Endothelial cell of umbilical vein (primary cell): ENCODE data around the gene ZCCHC14. TPM values are rescaled to one million over a fixed set of nuclear protein-coding genes. Genes with fewer than 3 reads are reported as not detected.

Source experiments
- BruUV-seq: library from RNA; stranded (reverse); fragments of 400-500 nt; replicated peaks from 2 replicates; lab custom pipeline; 2021; lab: Mats Ljungman, UMichigan
- CTCF ChIA-PET: fragments of 300-600, 350-600 bp; sonication (Branson Sonifier 250); formaldehyde crosslinking; loops from one replicate; lab custom pipeline; 2021; ENCODE audit warnings: antibody characterized with exemption, inconsistent platforms; lab: Charles Lee
- POLR2A ChIA-PET: fragments of 300-600, 350-600 bp; sonication (Branson Sonifier 250); formaldehyde crosslinking; loops from one replicate; lab custom pipeline; 2021; ENCODE audit warnings: antibody characterized with exemption, inconsistent platforms; lab: Charles Lee
- DNase-seq: peaks from one replicate; pipeline ENCODE4 v3.0.0-alpha.2; 2011; ENCODE audit warnings: low read depth, low spot score
- FAIRE-seq: peaks from 2 replicates; lab custom pipeline; 2011; peaks lifted over from hg19 to GRCh38; lab: Jason Lieb, UNC
- H2AFZ ChIP-seq: 2 replicates; pipeline ENCODE4 v1.6.0; 2012; ENCODE audit warnings: low read depth, low read length, control low read depth, inconsistent platforms
- H3K27ac ChIP-seq: 2 replicates; pipeline ENCODE4 v1.5.1; 2011; ENCODE audit warnings: low read depth, mild to moderate bottlenecking, control low read depth, low read length, moderate library complexity; ENCODE audit not compliant: insufficient read depth
- H3K27me3 ChIP-seq, 2 experiments: 2 replicates each; pipeline versions ENCODE4 v1.6.0 to v1.6.1; 2011; ENCODE audit warnings: low read length in 2 of 2, mixed read lengths in 1 of 2; ENCODE audit not compliant: control insufficient read depth in 2 of 2, insufficient read depth in 2 of 2
- H3K36me3 ChIP-seq, 2 experiments: 2 replicates in 1 of 2; 3 replicates in 1 of 2; pipeline ENCODE4 v1.5.1; 2011; ENCODE audit warnings: low read length in 2 of 2, mild to moderate bottlenecking in 1 of 2, moderate library complexity in 1 of 2; ENCODE audit not compliant: control insufficient read depth in 2 of 2, insufficient read depth in 2 of 2; ENCODE audit errors: extremely low read depth in 1 of 2
- H3K4me1 ChIP-seq: 3 replicates; pipeline ENCODE4 v1.5.1; 2011; ENCODE audit warnings: mild to moderate bottlenecking, low read length; ENCODE audit not compliant: control insufficient read depth, insufficient read depth; ENCODE audit errors: extremely low read depth
- H3K4me2 ChIP-seq: 2 replicates; pipeline ENCODE4 v1.6.1; 2011; ENCODE audit warnings: low read length, control low read depth, mixed read lengths; ENCODE audit not compliant: insufficient read depth
- H3K4me3 ChIP-seq, 3 experiments: fragments of 200-600 bp in 1 of 3; sonication (generic), shearing (Covaris generic) in 1 of 3; replicated peaks in 1 of 3; 2 replicates each; pipeline ENCODE4 v1.5.1; 2011 to 2016; ENCODE audit warnings: control low read depth in 3 of 3, low read length in 3 of 3, mild to moderate bottlenecking in 2 of 3, inconsistent platforms in 1 of 3, low read depth in 1 of 3, moderate library complexity in 1 of 3; ENCODE audit not compliant: insufficient read depth in 1 of 3
- H3K79me2 ChIP-seq: 2 replicates; pipeline ENCODE4 v1.6.0; 2012; ENCODE audit warnings: low read length, inconsistent platforms; ENCODE audit not compliant: control insufficient read depth, insufficient read depth
- H3K9ac ChIP-seq: replicated peaks from 2 replicates; pipeline ENCODE3; 2011; ENCODE audit warnings: low read length, control low read depth; ENCODE audit not compliant: insufficient read depth; ENCODE audit errors: extremely low read depth
- H3K9me1 ChIP-seq: replicated peaks from 3 replicates; pipeline ENCODE4 v1.6.0; 2011; ENCODE audit warnings: mild to moderate bottlenecking, low read length; ENCODE audit not compliant: control insufficient read depth, insufficient read depth; ENCODE audit errors: extremely low read depth
- H3K9me3 ChIP-seq: replicated peaks from 2 replicates; pipeline ENCODE4 v1.5.1; 2012; ENCODE audit warnings: low read length, inconsistent platforms; ENCODE audit not compliant: control insufficient read depth, insufficient read depth
- H4K20me1 ChIP-seq: replicated peaks from 2 replicates; pipeline ENCODE3; 2011; ENCODE audit warnings: mild to moderate bottlenecking, low read length; ENCODE audit not compliant: control insufficient read depth, insufficient read depth; ENCODE audit errors: extremely low read depth
- EZH2 ChIP-seq: IDR thresholded peaks from 2 replicates; pipeline ENCODE4 v1.6.1; 2012; ENCODE audit warnings: borderline replicate concordance, low read depth, mild to moderate bottlenecking, moderate library complexity, low read length, inconsistent platforms; ENCODE audit not compliant: severe bottlenecking
- FOS ChIP-seq: IDR thresholded peaks from 2 replicates; pipeline ENCODE4 v1.6.1; 2011; ENCODE audit warnings: mild to moderate bottlenecking, low read length, moderate library complexity, borderline replicate concordance; ENCODE audit not compliant: insufficient read depth
- GATA2 ChIP-seq: IDR thresholded peaks from 2 replicates; pipeline ENCODE4 v1.7.0; 2011; ENCODE audit warnings: low read depth, mild to moderate bottlenecking, moderate library complexity, mixed read lengths, low read length; ENCODE audit not compliant: insufficient read length, insufficient read depth
- JUN ChIP-seq: IDR thresholded peaks from 2 replicates; pipeline ENCODE4 v1.6.1; 2011; ENCODE audit warnings: borderline replicate concordance, low read depth; ENCODE audit not compliant: insufficient read length, insufficient read depth
- MYC ChIP-seq: IDR thresholded peaks from one replicate; pipeline ENCODE4 v1.6.1; 2011; ENCODE audit warnings: mild to moderate bottlenecking, low read depth, low read length
- POLR2A ChIP-seq: IDR thresholded peaks from 2 replicates; pipeline ENCODE4 v1.6.1; 2012; ENCODE audit warnings: low read depth, mild to moderate bottlenecking, control low read depth, low read length
- POLR2AphosphoS5 ChIP-seq: IDR thresholded peaks from 2 replicates; pipeline ENCODE4 v1.6.1; 2012; ENCODE audit warnings: low read depth, mild to moderate bottlenecking, control low read depth, low read length, moderate library complexity; ENCODE audit not compliant: insufficient read depth
- dilution Hi-C: fragments of 300-500 bp; cut with MboI; formaldehyde crosslinking; loops from one replicate; pipeline ENCODE4 v1.15.0; 2019; ENCODE audit warnings: low sequenced_read_pairs; ENCODE audit not compliant: extremely low pct_ligation_motif_present
- intact Hi-C: fragments of 100-400 bp; cut with micrococcal nuclease; formaldehyde crosslinking; loops from one replicate; pipeline ENCODE4 v1.10.0; 2022
- polyA plus RNA-seq, 4 experiments: library from polyadenylated mRNA; depleted of rRNA in 3 of 4; stranded (reverse) in 3 of 4; unstranded in 1 of 4; fragments of >200 nt; gene quantifications; 2 replicates each; pipeline versions ENCODE4 v1.2.1 to v1.2.3, GENCODE V29; 2011 to 2012; ENCODE audit warnings: missing spikeins in 1 of 4
- total RNA-seq: library from RNA; stranded (reverse); gene quantifications from 2 replicates; pipeline ENCODE4 v1.2.3, GENCODE V29; 2021
- TF ChIP-seq, protein P1 (sequence below), 2 donors: IDR thresholded peaks; 1 replicate in 1 of 2; 2 replicates in 1 of 2; pipeline ENCODE4 v1.5.1; 2011; ENCODE audit warnings: low read length in 2 of 2, mild to moderate bottlenecking in 2 of 2, moderate library complexity in 2 of 2, control low read depth in 1 of 2, inconsistent platforms in 1 of 2, low read depth in 1 of 2; ENCODE audit not compliant: insufficient read depth in 1 of 2; ENCODE audit errors: extremely low read depth in 1 of 2
- TF ChIP-seq, protein P2 (sequence below): IDR thresholded peaks from 2 replicates; pipeline ENCODE4 v1.6.1; 2011; ENCODE audit not compliant: insufficient read depth, insufficient read length

The ZCCHC14 gene
- total and polyA plus RNA-seq, 2 donors (not counting 3 experiments of a cell fraction or from before 2014, with no cell fraction given): 9.5 to 30.9 TPM

DNA sequence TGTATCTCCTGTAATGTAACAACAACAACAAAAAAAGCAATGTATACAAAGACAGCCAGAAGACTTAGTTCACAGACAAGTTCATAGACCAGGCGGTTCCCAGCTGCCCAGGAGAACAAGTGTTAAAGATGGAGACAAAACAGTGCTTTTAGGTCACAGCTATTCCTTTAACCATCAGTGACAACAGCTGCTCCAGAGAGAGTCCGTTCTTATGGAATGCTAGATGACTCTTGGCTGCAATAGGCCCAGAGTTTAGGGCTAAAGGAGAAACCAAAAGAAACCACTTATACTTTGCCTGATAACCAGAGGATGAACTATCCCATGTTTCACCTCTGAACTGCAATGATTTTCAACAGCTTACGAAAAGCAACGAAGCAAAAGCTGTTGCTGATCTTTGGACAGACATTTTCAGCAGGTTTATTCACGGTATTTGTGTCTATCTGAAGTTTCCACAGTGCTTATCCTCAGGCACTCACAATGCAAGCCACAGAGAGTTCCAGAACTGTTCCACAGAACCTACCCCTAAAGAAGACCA, 6.0 kb downstream of the ZCCHC14 start:
- no peaks in the 10 kb centered on the region for H3K9me1 ChIP-seq
- H3K27ac ChIP-seq: no peak overlapping the region
- H3K4me1 ChIP-seq: peaks cover 53% of the 10 kb centered on the region
- FAIRE-seq: no peak
- TF ChIP-seq POLR2A (no peak), FOS (no peak), GATA2 (no peak)
- CTCF ChIA-PET: no interaction called here
- POLR2A ChIA-PET: no interaction called here
- no peaks in the 10 kb centered on the region for H4K20me1 ChIP-seq
- no peaks in the 10 kb centered on the region for H3K36me3 ChIP-seq
- dilution Hi-C loops (no loop called here), intact Hi-C loops (no loop called here)
- no peak overlapping the region for H3K4me3 ChIP-seq
- no peak overlapping the region for H3K4me2 ChIP-seq
- peaks cover 86% of the 10 kb centered on the region for H3K79me2 ChIP-seq
- no peak for DNase-seq
- no peak overlapping the region for H3K9ac ChIP-seq
- H3K9me3 ChIP-seq: no peaks in the 10 kb centered on the region
- no peaks in the 10 kb centered on the region for H3K27me3 ChIP-seq
- BruUV-seq: no TSS peak
- no peak overlapping the region for H2AFZ ChIP-seq

DNA sequence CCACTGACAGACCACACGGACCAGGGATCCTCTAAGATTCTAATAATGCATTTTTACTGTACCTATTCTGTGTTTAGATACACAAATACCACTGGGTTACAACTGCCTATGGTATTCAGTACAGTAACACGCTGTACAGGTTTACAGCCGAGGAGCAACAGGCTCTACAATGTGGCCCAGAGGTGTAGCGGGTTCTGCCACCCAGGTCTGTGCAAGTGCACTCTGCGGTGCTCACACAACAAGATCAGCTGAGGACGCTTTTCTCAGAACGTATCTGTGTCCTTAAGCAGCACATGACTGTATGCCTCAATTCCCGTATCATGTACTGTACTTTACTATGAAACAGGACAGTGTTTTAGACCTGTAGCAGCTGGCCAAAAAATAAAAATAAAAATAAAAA, 6.5 kb downstream of the ZCCHC14 start:
- TF ChIP-seq POLR2AphosphoS5 (no peak), GATA2 (no peak), JUN (no peak), POLR2A (no peak), EZH2 (no peak), FOS (no peak), MYC (no peak)
- TF ChIP-seq, protein P1, sequence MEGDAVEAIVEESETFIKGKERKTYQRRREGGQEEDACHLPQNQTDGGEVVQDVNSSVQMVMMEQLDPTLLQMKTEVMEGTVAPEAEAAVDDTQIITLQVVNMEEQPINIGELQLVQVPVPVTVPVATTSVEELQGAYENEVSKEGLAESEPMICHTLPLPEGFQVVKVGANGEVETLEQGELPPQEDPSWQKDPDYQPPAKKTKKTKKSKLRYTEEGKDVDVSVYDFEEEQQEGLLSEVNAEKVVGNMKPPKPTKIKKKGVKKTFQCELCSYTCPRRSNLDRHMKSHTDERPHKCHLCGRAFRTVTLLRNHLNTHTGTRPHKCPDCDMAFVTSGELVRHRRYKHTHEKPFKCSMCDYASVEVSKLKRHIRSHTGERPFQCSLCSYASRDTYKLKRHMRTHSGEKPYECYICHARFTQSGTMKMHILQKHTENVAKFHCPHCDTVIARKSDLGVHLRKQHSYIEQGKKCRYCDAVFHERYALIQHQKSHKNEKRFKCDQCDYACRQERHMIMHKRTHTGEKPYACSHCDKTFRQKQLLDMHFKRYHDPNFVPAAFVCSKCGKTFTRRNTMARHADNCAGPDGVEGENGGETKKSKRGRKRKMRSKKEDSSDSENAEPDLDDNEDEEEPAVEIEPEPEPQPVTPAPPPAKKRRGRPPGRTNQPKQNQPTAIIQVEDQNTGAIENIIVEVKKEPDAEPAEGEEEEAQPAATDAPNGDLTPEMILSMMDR (IDR thresholded peaks at IDR 0.05; ENCODE audit: extremely low read depth in 1 of 2, insufficient read depth in 1 of 2, low read depth in 1 of 2, low read length in 2 of 2): no peak
- TF ChIP-seq, protein P2, sequence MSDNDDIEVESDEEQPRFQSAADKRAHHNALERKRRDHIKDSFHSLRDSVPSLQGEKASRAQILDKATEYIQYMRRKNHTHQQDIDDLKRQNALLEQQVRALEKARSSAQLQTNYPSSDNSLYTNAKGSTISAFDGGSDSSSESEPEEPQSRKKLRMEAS: no peak
- no peak for DNase-seq
- ChIA-PET POLR2A (no interaction called here), CTCF (no interaction called here)
- Histone ChIP-seq H2AFZ (no peak overlapping the region), H3K27me3 (no peaks in the 10 kb centered on the region), H3K9me1 (no peaks in the 10 kb centered on the region), H3K27ac (no peak overlapping the region), H3K4me3 (no peak overlapping the region), H3K4me1 (peaks cover 53% of the 10 kb centered on the region), H3K79me2 (peaks cover 84% of the 10 kb centered on the region), H3K9ac (no peak overlapping the region), H3K36me3 (no peaks in the 10 kb centered on the region), H4K20me1 (no peaks in the 10 kb centered on the region), H3K9me3 (no peaks in the 10 kb centered on the region), H3K4me2 (no peak overlapping the region)
- dilution Hi-C loops (no loop called here), intact Hi-C loops (no loop called here)
- FAIRE-seq: no peak
- no TSS peak for BruUV-seq
